ENCODE results near the gene MTCP1. TPM values are rescaled to one million over a fixed set of nuclear protein-coding genes. Genes with fewer than 3 reads are reported as not detected.

The MTCP1 gene
- total RNA-seq, 4 donors from 2014 or later = 1.0 to 8.6 (median 2.2) TPM

- no peak for TF ChIP-seq CTCF (IDR thresholded peaks at IDR 0.05; ENCODE audit: low read depth)
Measured at GRCh38 chrX:155086961-155087735, 16.2 kb upstream of the MTCP1 start.

GRCh38 chrX:155086202-155086840 is 15.4 kb upstream of the MTCP1 start:
- TF ChIP-seq CTCF (IDR thresholded peaks at IDR 0.05; ENCODE audit: low read depth) = no peak

GRCh38 chrX:155071694-155072280 is 851 bp upstream of the MTCP1 start:
- TF ChIP-seq CTCF (IDR thresholded peaks at IDR 0.05; ENCODE audit: low read depth) = no peak

- TF ChIP-seq CTCF (IDR thresholded peaks at IDR 0.05; ENCODE audit: low read depth) = no peak
Measured at GRCh38 chrX:155070663-155070974, 317 bp downstream of the MTCP1 start.

GRCh38 chrX:155070038-155070437 is 898 bp downstream of the MTCP1 start:
- TF ChIP-seq CTCF (IDR thresholded peaks at IDR 0.05; ENCODE audit: low read depth) = no peak

- no peak for TF ChIP-seq CTCF (IDR thresholded peaks at IDR 0.05; ENCODE audit: low read depth)
Measured at GRCh38 chrX:155069414-155069813, 1.5 kb downstream of the MTCP1 start.

- no peak for TF ChIP-seq CTCF (IDR thresholded peaks at IDR 0.05; ENCODE audit: low read depth)
Measured at GRCh38 chrX:155068165-155068564, 2.8 kb downstream of the MTCP1 start.
